Activated CD8-positive, alpha-beta memory T cell treated with anti-CD3 and anti-CD28 coated beads for 4 hours (primary cell): ENCODE data around the gene ARHGAP30.
"Not testable (repeated sequence)": the region's sequence is repeated elsewhere in the genome, so short reads cannot be mapped to it uniquely, and the experiment has no call there.

Experiments used
- DNase-seq, 2 donors: peaks; one replicate each; pipeline ENCODE4 v3.0.0-alpha.2; 2020; ENCODE audit warnings: low read depth in 2 of 2

The ARHGAP30 gene

DNA sequence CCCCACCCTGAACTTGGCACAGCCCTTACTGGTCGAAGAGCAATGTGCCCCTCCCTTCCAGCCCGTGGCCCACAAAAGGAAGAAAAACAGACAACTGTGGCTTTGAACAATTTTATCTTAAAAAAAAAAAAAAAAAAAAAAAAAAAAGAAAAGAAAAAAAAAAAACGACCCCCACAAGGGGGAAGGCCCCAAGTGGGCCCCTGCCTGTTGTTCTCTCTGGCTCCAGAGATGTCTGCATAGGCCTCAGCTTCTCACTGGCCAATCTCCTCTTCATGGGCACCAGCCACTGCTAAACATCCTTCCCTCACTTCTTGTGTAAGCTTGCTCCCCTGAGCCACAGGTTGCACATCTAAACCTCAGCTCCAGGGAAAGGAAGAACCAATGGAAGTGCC lies 30.5 kb downstream of the ARHGAP30 start:
- DNase-seq: no peak

DNA sequence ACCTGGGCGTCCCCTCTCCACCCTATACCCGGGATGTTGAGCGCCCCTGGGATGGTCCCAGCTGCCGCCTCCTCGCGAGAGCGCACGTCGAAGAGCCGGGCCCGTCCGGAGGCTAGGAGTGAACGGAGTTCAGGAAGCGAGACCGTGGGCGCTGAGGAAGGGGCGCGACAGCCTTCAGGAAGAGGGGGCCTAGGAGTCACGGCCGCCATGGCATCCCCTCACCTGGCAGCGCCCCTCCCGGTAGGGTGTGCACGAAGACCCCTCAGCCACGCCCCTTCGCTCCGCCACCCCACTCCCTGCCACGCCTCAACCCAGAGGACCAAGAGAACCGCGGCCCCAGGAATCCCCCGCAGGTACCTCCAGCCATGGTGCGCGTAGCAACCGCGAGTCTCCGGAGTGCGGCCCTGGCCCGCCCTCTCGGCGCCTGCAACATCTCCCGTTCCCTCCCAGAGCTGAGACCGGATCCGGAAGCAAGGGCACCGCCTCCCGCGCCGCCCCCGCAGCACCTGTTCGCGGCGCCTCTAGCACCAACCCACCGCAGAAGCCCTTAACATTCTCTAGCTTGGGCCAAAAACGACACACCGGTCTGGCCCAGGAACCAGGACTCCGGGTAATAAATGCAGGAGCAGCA lies 31.1 kb downstream of the ARHGAP30 start, which contains the start of gene TSTD1:
TSTD1 (minus strand) TSS at position 442 of the 631 bp plus-strand sequence; CDS start at position 367, 75 bp downstream.
- peak; percentile 73 to 75 for DNase-seq

DNA sequence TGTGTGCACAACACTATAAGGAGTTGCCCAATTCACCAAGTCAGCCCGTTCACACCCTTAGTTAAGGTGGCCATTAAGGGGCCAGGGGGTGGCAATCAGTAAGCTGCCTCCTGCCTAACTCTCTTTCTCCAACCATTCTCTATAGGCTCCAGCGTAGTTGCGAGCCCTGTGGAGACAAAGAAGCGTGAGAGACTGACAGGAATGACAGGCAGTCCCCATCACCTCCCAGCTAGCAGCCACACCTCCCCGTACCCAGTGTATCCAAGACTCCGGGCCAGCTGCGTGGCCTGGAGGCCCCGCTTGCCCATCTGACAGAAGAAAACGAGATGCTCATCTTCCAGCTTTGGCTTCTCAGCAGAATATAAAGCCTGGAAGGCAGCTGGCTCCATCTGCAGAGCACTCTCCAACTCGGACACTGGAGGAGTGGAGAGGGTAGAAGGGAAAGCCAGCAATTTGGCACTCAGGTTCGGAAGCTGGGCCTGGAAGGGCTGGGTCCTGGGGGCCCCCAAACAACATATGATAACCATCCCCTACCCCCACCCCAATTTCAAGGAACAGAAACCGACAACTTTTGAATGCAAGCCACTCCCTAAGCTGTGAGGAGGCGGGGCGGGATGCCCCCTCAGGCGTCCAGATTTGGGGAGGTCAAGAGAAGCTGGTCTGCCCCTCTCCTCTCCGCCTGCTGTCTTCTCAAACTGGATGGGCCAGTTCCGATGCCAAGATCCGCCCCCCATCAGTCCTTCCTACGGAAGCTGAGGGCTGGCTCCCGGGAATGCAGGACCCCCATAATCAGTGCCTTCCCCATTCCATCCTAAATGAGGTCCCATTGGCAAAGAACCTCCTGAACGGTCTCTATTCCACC lies 31.8 kb downstream of the ARHGAP30 start:
- DNase-seq: no peak

DNA sequence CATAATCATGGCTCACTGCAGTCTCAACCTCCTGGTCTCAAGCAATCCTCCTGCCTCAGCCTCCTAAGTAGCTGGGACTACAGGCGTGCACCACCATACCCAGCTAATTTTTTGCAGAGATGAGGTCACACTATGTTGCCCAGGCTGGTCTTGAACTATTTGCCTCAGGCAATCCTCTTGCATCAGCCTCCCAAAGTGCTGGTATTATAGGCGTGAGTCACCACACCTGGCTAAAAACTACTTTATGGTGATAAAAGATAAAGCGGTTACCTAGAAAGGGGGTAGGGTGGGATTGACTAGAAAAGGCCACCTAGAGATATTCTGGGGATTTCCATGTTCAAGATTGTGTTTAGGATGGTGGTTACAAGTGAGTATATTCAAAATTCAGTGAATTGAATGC lies 35.9 kb downstream of the ARHGAP30 start:
- DNase-seq: no peak

DNA sequence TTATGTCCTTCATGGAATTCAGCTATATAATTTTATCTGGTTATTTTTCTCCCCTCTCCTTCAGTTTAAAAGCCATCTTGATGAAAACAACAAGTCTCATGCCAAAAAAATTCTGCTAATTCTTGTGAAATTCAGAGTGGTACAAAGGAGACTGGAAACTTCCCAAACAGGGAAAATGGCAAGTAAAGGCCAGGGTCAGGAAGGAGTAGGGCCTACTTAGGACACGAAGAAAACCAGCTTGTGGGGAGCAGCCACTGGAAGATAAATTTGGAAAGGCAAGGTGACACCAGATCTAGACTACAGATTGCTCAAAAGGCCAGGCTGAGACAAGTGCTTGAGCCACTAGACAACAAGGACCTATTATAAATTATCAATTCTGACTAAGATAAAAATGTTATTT lies 37.3 kb downstream of the ARHGAP30 start:
- no peak for DNase-seq

DNA sequence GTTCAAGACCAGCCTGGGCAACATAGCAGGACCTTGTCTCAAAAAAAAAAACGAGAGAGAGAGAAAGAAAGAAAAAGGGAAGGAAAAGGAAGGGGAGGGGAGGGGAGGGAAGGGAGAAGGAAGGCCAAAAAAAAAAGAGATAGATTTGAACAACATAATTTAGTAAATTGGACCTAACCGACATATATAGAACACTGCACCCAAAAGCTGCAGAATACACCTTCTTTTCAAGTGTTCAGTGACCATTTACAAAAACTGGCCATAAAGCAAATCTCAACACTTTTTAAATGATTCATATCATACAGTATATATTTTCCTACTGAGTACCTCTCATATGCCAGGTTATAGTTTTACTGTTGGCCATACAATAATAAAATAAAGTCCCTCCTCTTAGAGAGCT lies 37.8 kb downstream of the ARHGAP30 start:
- no peak for DNase-seq

DNA sequence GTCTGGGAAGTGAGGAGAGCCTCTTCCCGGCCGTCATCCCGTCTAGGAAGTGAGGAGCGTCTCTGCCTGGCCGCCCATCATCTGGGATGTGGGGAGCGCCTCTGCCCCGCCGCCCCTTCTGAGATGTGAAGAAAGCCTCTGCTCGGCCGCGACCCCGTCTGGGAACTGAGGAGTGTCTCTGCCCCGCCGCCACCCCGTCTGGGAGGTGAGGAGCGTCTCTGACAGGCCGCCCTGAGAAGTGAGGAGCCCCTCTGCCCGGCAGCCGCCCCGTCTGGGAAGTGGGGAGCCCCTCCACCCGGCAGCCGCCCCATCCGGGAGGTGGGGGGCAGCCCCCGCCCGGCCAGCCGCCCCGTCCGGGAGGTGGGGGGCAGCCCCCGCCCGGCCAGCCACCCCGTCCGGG lies 40.2 kb downstream of the ARHGAP30 start:
- not testable (repeated sequence) for DNase-seq

DNA sequence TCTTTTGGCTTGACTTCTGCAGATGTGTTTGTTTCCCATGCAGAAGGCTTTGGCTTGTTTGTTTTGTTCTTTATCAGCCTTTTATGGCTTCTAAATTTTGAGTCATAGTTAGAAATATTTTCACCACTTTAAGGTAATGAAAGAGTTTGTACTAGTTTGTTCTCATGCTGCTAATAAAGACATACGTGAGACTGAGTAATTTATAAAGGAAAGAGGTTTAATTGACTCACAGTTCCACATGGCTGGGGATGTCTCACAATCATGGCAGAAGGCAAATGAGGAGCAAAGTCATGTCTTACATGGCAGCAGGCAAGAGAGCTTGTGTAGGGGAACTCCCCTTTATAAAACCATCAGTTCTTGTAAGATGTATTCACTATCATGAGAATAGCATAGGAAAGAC lies 42.7 kb downstream of the ARHGAP30 start:
- DNase-seq: not testable (repeated sequence)

DNA sequence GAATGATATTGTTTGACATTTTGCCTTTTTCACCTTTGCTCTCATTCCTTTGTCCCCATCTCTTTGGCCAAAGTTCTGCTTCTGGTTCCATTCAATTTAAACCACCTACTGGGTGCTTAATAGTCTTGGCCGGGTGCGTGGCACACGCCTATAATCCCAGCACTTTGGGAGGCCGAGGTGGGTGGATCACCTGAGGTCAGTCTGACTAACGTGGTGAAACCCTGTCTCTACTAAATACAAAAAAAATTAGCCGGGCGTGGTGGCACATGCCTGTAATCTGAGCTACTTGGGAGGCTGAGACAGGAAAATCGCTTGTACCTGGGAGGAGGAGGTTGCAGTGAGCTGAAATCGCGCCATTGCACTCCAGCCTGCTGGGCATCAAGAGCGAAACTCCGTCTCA lies 47.3 kb downstream of the ARHGAP30 start:
- DNase-seq: not testable (repeated sequence)

DNA sequence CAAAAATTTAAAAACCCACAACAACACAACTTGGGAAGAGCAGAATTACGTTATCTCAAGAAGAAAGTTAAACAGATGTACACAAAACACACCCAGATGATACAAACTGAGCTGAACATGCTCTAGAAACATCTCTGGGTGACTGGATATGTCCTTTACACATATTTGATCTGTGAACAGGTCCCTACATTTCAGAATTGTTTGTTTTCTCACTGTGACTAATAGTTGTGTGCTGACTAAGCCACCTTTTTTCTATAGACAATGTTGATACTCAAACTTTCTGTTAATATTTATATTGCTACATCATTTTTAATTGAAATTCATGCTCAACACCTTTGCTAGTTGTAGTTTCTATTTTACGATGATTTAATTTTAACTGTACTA lies 47.7 kb downstream of the ARHGAP30 start:
- no peak for DNase-seq

DNA sequence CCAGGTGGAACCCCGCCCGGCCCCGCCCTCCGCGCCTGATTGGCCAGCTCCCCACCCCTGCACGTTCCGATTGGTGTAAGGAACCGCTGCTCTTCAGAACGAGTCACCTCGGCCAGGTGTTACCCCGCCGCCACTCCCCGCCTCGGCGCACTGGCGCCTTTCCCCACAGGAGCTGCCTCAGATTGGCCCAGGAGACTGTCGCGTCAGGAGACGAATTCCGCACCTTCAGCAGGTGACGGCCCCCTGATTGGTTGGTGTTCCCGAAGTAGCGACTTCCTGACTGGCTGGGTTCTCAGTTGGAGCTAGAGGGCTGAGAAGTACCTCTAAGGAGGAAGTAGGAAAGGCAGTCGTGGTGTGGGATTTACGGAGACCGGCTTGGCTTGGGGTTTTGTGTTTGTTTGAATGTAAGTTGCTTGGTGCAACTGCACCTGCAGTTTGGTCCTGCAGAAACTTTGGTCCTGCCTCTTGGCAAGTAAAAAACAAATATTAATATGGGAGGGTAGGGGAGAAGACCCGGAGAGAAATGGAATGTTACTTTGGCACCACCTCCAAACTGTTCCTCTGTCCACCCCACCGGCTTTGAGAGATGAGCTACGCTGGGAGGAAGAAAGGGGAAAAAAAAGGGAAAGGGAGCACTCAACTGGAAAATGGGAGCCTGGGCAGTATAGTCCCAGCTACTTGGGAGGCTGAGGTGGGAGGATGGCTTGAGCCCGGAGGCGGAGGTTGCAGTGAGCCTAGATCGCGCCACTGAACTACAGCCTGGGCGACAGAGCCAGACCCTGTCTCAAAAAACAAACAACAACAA lies 48.3 kb downstream of the ARHGAP30 start:
- peak; percentile 77 to 79 for DNase-seq

DNA sequence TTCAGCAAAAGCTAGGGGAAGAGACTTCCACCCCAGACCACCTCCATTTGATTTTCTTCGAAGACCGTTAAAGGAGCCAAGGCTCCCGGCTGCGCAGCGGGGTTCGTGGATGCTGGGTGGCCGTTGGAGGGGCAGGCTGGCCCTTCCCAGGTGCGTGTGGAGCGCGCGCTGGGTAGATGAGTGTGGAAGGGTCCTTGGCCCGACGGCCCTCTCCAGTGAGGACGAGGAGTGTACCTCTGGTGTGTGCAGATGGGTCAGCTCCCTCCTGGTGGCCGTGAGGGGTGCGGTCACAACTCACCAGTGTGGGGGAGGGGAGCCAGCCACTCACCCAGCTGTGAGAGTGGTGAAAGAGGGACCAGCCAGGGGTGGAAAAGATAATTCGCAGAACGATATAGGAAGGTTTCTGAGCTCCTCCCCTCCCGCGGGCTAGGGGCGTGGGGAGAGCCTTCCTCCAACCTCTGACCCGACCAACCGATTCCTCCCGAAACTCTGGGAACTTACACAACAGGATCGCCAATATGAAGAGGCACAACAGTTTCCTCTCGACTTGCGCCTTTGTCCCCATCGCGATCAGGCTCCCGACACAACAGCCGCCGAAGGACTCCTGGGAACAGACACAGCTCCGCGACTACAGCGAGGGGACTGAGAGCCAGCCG lies 49.1 kb downstream of the ARHGAP30 start, which contains the start of gene F11R:
F11R (minus strand) TSS at position 644 of the 656 bp plus-strand sequence; CDS start at position 565, 79 bp downstream.
- DNase-seq: no peak

DNA sequence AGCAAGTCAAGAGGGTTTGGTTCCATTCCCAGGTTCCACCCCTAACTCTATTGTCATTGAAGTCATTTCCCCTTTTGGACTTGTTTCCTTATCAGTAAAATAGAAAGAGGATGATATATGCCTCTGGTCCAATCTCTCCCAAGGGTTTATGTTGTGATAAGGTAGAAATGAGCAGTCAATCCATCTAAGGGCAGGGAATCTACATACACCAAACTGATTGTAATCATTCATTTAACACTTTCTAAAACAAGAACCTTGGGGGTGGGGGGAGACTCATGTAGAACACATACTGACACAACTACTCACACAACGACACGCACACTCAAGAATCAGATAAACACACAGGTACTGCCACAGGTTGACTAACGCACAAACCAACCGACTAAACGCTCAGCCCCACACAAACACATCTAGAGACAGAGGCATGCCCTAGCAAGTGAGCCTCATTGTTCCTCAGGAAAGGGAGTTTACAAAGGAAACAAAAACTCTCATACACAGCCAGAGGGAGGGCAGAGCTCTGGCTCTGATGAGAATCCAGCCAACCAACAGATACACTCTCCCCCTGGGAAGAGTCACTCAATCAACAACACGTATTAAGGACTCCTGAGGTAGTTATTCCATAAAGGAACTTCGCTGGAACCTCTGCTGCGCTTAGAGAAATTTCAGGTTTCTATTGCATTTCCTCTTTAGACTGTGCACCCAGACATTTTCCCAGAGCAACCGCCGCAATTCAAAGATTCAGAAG lies 49.8 kb downstream of the ARHGAP30 start:
- no peak for DNase-seq

DNA sequence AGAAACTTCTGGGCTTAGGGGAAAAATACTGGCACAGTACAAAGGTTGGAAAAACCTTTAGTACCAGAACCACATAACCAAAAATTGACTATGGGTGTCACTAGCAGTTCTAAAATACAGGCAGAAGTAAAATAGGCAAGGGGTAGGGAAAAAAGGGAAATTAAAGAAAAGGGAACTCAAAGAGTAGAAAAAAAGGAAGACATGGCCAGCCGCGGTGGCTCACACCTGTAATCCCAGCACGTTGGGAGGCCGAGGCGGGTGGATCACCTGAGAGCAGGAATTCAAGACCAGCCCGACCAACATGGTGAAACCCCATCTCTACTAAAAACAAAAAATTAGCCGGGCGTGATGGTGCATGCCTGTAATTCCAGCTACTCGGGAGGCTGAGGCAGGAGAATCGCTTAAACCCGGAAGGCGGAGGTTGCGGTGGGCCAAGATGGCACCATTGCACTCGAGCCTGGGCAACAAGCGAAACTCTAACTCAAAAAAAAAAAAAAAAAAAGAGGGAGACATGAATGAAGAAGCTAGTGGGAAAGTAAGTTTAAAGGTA lies 50.5 kb downstream of the ARHGAP30 start:
- not testable (repeated sequence) for DNase-seq

DNA sequence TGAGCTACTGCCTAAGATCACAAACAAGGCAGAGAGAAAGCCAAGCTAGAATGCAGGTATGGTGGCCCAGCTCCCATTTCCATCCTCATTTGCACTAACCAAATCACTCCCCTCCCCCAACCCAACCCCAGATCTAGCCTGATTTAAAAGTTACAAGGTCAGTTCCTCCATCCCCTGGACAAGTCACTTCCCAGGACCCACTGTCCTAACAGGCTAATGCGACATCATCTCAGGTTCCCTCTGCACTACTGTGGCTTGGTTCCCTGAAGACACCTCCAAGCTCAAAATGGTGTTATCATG lies 51.1 kb downstream of the ARHGAP30 start:
- no peak for DNase-seq

DNA sequence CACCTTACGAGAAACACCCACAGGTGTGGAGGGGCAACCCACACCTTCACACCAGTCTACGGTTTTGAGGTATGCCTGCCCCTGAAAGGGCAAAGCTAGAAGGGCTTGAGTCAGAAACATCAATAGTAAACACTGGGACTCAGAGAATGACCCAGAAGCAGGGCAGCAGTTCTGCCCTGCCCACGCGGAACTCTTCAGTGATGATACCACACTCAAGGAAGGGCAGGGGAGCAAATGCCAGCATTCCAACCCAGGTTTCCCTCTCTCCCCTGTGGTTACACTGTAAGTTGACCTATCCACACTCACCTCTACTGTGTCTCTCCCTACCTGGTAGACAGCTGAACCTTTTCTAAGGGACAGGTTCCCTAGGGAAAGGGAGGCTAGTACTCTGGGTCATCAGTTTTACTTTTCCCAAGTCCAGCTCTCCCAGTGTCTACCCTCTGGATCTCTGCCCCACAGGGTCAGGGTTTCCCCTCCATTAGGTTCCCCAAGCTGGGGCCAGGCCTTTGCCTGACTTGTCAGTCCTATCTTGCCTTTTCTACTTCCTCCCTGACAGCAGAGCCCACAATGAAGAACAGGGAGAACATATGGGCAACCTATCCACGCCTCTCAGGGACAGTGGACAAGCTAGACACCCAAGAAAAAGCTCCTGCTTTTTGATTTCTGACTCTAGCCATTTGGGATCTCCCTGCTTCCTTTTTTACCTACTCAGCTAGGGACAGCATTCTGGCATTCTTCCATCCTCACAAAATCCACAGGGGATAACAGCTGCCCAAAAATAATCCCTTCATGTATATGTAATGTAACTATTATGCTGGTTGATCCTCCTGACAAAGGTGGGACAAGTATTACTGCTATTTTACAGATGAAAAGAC lies 51.7 kb downstream of the ARHGAP30 start:
- DNase-seq: no peak

DNA sequence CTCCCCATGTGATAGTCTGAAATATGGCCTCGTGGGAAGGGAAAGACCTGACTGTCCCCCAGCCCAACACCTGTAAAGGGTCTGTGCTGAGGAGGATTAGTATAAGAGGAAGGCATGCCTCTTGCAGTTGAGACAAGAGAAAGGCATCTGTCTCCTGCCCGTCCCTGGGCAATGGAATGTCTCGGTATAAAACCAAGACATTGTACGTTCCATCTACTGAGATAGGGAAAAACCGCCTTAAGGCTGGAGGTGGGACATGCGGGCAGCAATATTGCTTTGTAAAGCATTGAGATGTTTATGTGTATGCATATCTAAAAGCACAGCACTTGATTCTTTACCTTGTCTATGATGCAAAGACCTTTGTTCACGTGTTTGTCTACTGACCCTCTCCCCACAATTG lies 52.5 kb downstream of the ARHGAP30 start:
- not testable (repeated sequence) for DNase-seq

DNA sequence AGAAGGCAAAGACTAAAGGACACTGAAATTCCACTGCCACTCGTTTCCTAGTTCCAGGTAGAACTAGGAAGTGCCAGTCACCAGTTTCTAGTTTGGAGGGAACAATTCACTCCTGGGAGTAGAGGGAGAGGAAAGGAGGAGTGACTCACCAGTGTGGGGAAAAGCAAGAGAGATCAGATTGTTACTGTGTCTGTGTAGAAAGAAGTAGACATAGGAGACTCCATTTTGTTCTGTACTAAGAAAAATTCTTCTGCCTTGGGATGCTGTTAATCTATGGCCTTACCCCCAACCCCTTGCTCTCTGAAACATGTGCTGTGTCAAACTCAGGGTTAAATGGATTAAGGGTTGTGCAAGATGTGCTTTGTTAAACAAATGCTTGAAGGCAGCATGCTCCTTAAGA lies 53.0 kb downstream of the ARHGAP30 start:
- DNase-seq: not testable (repeated sequence)

DNA sequence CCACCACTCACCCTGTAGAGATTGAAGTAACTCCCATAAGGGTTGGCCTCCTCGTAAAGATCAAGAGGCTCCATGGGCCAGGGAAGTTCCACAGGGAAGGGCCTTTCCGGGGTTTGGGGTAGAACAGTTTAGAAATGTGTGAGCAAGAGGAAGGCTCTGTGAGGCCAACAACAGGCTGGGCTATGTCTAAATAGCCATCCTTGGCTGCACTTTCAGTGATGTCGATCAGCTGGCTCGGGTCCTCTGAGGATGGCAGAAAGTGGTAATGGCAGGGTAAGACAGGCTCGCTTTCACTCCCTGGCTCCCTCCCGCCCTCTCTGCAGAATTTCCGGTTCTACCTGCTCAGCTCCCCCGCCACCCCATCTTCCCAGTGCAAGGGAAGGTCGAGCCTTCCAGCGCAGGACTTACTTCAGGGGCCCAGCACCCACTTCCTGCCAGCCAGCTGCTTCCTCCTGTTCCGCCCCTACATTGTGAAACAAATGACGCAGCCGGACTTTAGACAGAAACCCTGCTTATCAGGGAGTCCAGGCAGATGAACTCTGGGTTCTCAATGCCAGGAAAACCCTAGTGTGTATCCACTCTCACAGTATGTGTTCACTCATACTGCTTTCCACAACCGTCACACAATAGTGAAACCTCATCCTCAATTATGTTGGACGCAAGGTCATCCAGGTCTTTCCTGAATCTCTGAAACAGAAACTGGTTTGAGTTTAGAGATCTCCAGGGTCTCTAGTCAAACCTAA lies 56.0 kb downstream of the ARHGAP30 start:
- peak; percentile 32 to 43 for DNase-seq
